Measurements from ENCODE around the gene ALDH3B1.

DNA sequence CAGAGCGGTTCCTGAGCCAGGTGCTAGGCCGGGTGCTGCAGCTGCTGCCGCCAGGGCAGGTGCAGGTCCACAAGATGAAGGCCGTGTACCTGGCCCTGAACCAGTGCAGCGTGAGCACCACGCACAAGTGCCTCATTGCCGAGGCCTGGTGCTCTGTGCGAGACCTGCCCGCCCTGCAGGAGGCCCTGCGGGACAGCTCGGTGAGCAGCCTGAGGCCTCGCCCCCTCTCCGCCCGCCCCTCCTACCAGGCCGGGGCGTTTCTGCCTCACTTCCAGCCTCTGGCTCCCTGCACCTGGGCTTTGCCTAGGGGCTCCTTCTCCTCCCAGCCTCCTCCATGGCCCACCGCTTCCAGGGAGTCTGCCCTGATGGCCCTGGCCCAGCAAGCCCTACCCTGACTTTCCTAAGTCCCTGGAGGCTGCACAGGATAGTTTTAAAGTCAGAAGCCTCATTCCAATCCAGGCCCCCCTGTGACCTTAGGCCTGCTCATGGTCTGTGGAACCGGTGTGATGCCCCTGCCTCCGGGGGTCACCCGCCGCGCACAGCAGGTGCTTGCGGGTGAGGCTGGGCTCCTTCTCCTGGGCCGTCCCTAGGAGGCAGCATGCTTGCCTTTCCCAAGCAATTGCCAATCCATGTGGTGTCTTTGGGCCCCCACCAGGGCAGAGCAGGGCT lies 34.2 kb downstream of the ALDH3B1 start:
- TF ChIP-seq POLR2AphosphoS5 (IDR thresholded peaks at IDR 0.05; ENCODE audit: borderline replicate concordance, low read depth, low read length) (no peak), EZH2 (IDR thresholded peaks at IDR 0.05) (no peak)

Measured in SK-N-MC (cell line).